ENCODE data around the gene PPCS. TPM values are rescaled to one million over a fixed set of nuclear protein-coding genes. Genes with fewer than 3 reads are reported as not detected.

Gene PPCS
- total and polyA plus RNA-seq, 2 donors (not counting 3 experiments of a cell fraction or from before 2014, with no cell fraction given), result 31.7 to 32.6 TPM

- H3K27ac ChIP-seq (ENCODE audit: insufficient read depth, low read depth, low read length), result no peak overlapping the region
- dilution Hi-C loops (cut with MboI; ENCODE audit: extremely low pct_ligation_motif_present, low sequenced_read_pairs) (no loop called here), intact Hi-C loops (cut with micrococcal nuclease) (no loop called here)
- H3K27me3 ChIP-seq (ENCODE audit: control insufficient read depth in 2 of 2, insufficient read depth in 2 of 2, low read length in 2 of 2), result peaks cover 10 to 13% of the 10 kb centered on the region in 2 experiments
- FAIRE-seq (no peak), DNase-seq (ENCODE audit: low read depth, low spot score) (no peak)
- no peak overlapping the region for H3K4me2 ChIP-seq (ENCODE audit: insufficient read depth, low read length)
- TF ChIP-seq FOS (IDR thresholded peaks at IDR 0.05; ENCODE audit: borderline replicate concordance, insufficient read depth, low read length), result no peak
- TF ChIP-seq MAX (IDR thresholded peaks at IDR 0.05; ENCODE audit: insufficient read depth, insufficient read length), result no peak
- TF ChIP-seq MYC (IDR thresholded peaks at IDR 0.05; ENCODE audit: low read depth, low read length), result no peak
- no peak for TF ChIP-seq POLR2AphosphoS5 (IDR thresholded peaks at IDR 0.05; ENCODE audit: insufficient read depth, low read depth, low read length)
- no peak for TF ChIP-seq EZH2 (IDR thresholded peaks at IDR 0.05; ENCODE audit: borderline replicate concordance, low read depth, low read length, severe bottlenecking)
- no peak for TF ChIP-seq GATA2 (IDR thresholded peaks at IDR 0.05; ENCODE audit: insufficient read depth, insufficient read length, low read depth, low read length)
- TF ChIP-seq CTCF (IDR thresholded peaks at IDR 0.05; ENCODE audit: extremely low read depth in 1 of 2, insufficient read depth in 1 of 2, low read depth in 1 of 2, low read length in 2 of 2), result no peak
- TF ChIP-seq POLR2A (IDR thresholded peaks at IDR 0.05; ENCODE audit: low read depth, low read length), result no peak
- TF ChIP-seq JUN (IDR thresholded peaks at IDR 0.05; ENCODE audit: borderline replicate concordance, insufficient read depth, insufficient read length, low read depth), result no peak
- H3K36me3 ChIP-seq (ENCODE audit: control insufficient read depth in 2 of 2, extremely low read depth in 1 of 2, insufficient read depth in 2 of 2, low read length in 2 of 2), result no peaks in the 10 kb centered on the region
- peaks cover 2% of the 10 kb centered on the region for H3K4me1 ChIP-seq (ENCODE audit: control insufficient read depth, extremely low read depth, insufficient read depth, low read length)
- no TSS peak for BruUV-seq (replicated peaks)
- no peak overlapping the region for H3K9ac ChIP-seq (replicated peaks; ENCODE audit: extremely low read depth, insufficient read depth, low read length)
- no peaks in the 10 kb centered on the region for H3K9me3 ChIP-seq (replicated peaks; ENCODE audit: control insufficient read depth, insufficient read depth, low read length)
- no peak overlapping the region for H3K4me3 ChIP-seq (replicated peaks in 1 of 3; ENCODE audit: insufficient read depth in 1 of 3, low read depth in 1 of 3, low read length in 3 of 3)
- POLR2A ChIA-PET, result no interaction called here
- H3K79me2 ChIP-seq (ENCODE audit: control insufficient read depth, insufficient read depth, low read length), result no peaks in the 10 kb centered on the region
- no peaks in the 10 kb centered on the region for H4K20me1 ChIP-seq (replicated peaks; ENCODE audit: control insufficient read depth, extremely low read depth, insufficient read depth, low read length)
- H3K9me1 ChIP-seq (replicated peaks; ENCODE audit: control insufficient read depth, extremely low read depth, insufficient read depth, low read length), result no peaks in the 10 kb centered on the region
- CTCF ChIA-PET, result no interaction called here
- no peak overlapping the region for H2AFZ ChIP-seq (ENCODE audit: low read depth, low read length)
These were observed 37.8 kb upstream of the PPCS start for GRCh38 chr1:42418516-42418915.

Data from endothelial cell of umbilical vein (primary cell).